Liver (tissue), 9 donors: ENCODE results near the gene ATP5MK. TPM values are rescaled to one million over a fixed set of nuclear protein-coding genes. Genes with fewer than 3 reads are reported as not detected.

Source experiments
- DNase-seq: peaks from one replicate; pipeline ENCODE4 v3.0.0-alpha.2; 2017; ENCODE audit warnings: low spot score
- H3K27ac ChIP-seq, 2 donors: one replicate each; pipeline ENCODE4 v1.7.0; 2013; ENCODE audit warnings: inconsistent platforms in 2 of 2, low read length in 2 of 2, control low read depth in 1 of 2, low read depth in 1 of 2, mild to moderate bottlenecking in 1 of 2
- H3K27me3 ChIP-seq, 4 donors: one replicate each; pipeline versions ENCODE4 v1.6.1 to v1.7.0; 2013; ENCODE audit warnings: low read length in 3 of 4, inconsistent platforms in 1 of 4, mild to moderate bottlenecking in 1 of 4, moderate library complexity in 1 of 4; ENCODE audit not compliant: control insufficient read depth in 4 of 4, insufficient read depth in 4 of 4
- H3K36me3 ChIP-seq, 4 donors: one replicate each; pipeline versions ENCODE4 v1.6.1 to v1.7.0; 2013; ENCODE audit warnings: low read length in 3 of 4, mild to moderate bottlenecking in 3 of 4, low read depth in 1 of 4, moderate library complexity in 1 of 4; ENCODE audit not compliant: control insufficient read depth in 4 of 4, insufficient read depth in 3 of 4
- H3K4me1 ChIP-seq, 4 donors: one replicate each; pipeline versions ENCODE4 v1.6.1 to v1.7.0; 2013; ENCODE audit warnings: low read length in 3 of 4, mild to moderate bottlenecking in 3 of 4, moderate library complexity in 1 of 4; ENCODE audit not compliant: control insufficient read depth in 4 of 4, insufficient read depth in 4 of 4
- H3K4me3 ChIP-seq, 3 donors: one replicate each; pipeline versions ENCODE4 v1.6.1 to v1.7.0; 2013; ENCODE audit warnings: low read length in 3 of 3, control low read depth in 1 of 3, low read depth in 1 of 3, mild to moderate bottlenecking in 1 of 3
- H3K9ac ChIP-seq, 2 donors: one replicate each; pipeline ENCODE4 v1.7.0; 2013; ENCODE audit warnings: low read length in 2 of 2, mild to moderate bottlenecking in 2 of 2, moderate library complexity in 2 of 2, control low read depth in 1 of 2, low read depth in 1 of 2
- H3K9me3 ChIP-seq, 4 donors: one replicate each; pipeline versions ENCODE4 v1.6.1 to v1.7.0; 2013; ENCODE audit warnings: low read length in 3 of 4; ENCODE audit not compliant: control insufficient read depth in 4 of 4
- EGR1 ChIP-seq, 2 donors: IDR thresholded peaks; 2 replicates each; pipeline ENCODE4 v1.6.1; 2016 to 2018; ENCODE audit warnings: antibody characterized with exemption in 2 of 2, low read depth in 2 of 2
- FOXA1 ChIP-seq: IDR thresholded peaks from 2 replicates; pipeline ENCODE4 v1.6.1; 2016; ENCODE audit warnings: antibody characterized with exemption
- FOXA2 ChIP-seq: IDR thresholded peaks from 2 replicates; pipeline ENCODE4 v1.6.1; 2016; ENCODE audit warnings: antibody characterized with exemption
- GABPA ChIP-seq, 2 donors: IDR thresholded peaks in 1 of 2; conservative IDR thresholded peaks in 1 of 2; 2 replicates each; pipeline ENCODE4 v1.6.1; 2016; ENCODE audit warnings: antibody characterized with exemption in 2 of 2, mild to moderate bottlenecking in 1 of 2, moderate library complexity in 1 of 2
- HNF4A ChIP-seq, 2 donors: conservative IDR thresholded peaks; 2 replicates each; pipeline ENCODE4 v1.6.1; 2016; ENCODE audit warnings: antibody characterized with exemption in 2 of 2, mild to moderate bottlenecking in 2 of 2
- HNF4G ChIP-seq: IDR thresholded peaks from 2 replicates; pipeline ENCODE4 v1.6.1; 2016; ENCODE audit warnings: antibody characterized with exemption
- JUND ChIP-seq, 2 donors: IDR thresholded peaks; 2 replicates each; pipeline ENCODE4 v1.6.1; 2016; ENCODE audit warnings: antibody characterized with exemption in 2 of 2
- RAD21 ChIP-seq, 2 donors: IDR thresholded peaks; 2 replicates each; pipeline ENCODE4 v1.6.1; 2016; ENCODE audit warnings: antibody characterized with exemption in 2 of 2, mild to moderate bottlenecking in 2 of 2
- RXRA ChIP-seq, 2 donors: IDR thresholded peaks; 2 replicates each; pipeline ENCODE4 v1.6.1; 2017 to 2018; ENCODE audit warnings: antibody characterized with exemption in 2 of 2, mild to moderate bottlenecking in 1 of 2
- SP1 ChIP-seq: IDR thresholded peaks from 2 replicates; pipeline ENCODE4 v1.6.1; 2018; ENCODE audit warnings: antibody characterized with exemption, mild to moderate bottlenecking
- TAF1 ChIP-seq: conservative IDR thresholded peaks from 2 replicates; pipeline ENCODE4 v1.6.1; 2016; ENCODE audit warnings: antibody characterized with exemption, mild to moderate bottlenecking
- YY1 ChIP-seq: IDR thresholded peaks from 2 replicates; pipeline ENCODE4 v1.6.1; 2016; ENCODE audit warnings: antibody characterized with exemption, mild to moderate bottlenecking
- WGBS: extraction: QIAGEN DNeasy Blood & Tissue Kit; methylation state at CpG from one replicate; pipeline ENCODE4 v1.1.7; 2013; 5-methylcytosine and 5-hydroxymethylcytosine counted together
- polyA plus RNA-seq, 2 donors: library from polyadenylated mRNA; stranded (reverse) in 1 of 2; unstranded in 1 of 2; fragments of 200-250 nt in 1 of 2; fragments of >200 nt in 1 of 2; fragmentation: Nextera tagmentation in 1 of 2; extraction: Ambion mirVana in 1 of 2; gene quantifications; one replicate each; pipeline versions ENCODE4 v1.2.1 to v1.2.3, GENCODE V29; 2013 to 2015
- total RNA-seq, 2 donors: library from RNA; depleted of rRNA; stranded (reverse); fragments of >200 nt; gene quantifications; one replicate each; pipeline ENCODE4 v1.2.3, GENCODE V29; 2014
- TF ChIP-seq, protein P1 (sequence below): IDR thresholded peaks from 2 replicates; pipeline ENCODE4 v1.6.1; 2016; ENCODE audit warnings: antibody characterized with exemption, mild to moderate bottlenecking
- TF ChIP-seq, protein P2 (sequence below): IDR thresholded peaks from 2 replicates; pipeline ENCODE4 v1.6.1; 2016; ENCODE audit warnings: antibody characterized with exemption
- TF ChIP-seq, protein P3 (sequence below): IDR thresholded peaks from 2 replicates; pipeline ENCODE4 v1.6.1; 2016; ENCODE audit warnings: antibody characterized with exemption
- TF ChIP-seq, protein P4 (sequence below): fragments of 150-350 bp; IDR thresholded peaks from 2 replicates; pipeline ENCODE4 v1.5.1; 2017; ENCODE audit warnings: improper control_type of control experiment, low read depth, low read length; ENCODE audit not compliant: missing input control
- TF ChIP-seq, protein P5 (sequence below): IDR thresholded peaks from 2 replicates; pipeline ENCODE4 v1.6.1; 2016; ENCODE audit warnings: antibody characterized with exemption
- donor health status: healthy.
- donor health status: healthy.
- donor health status: healthy.
- donor health status: healthy.
- donor health status: healthy.

The ATP5MK gene
- total and polyA plus RNA-seq, 4 donors, result 74.7 to 632 (median 248) TPM

DNA sequence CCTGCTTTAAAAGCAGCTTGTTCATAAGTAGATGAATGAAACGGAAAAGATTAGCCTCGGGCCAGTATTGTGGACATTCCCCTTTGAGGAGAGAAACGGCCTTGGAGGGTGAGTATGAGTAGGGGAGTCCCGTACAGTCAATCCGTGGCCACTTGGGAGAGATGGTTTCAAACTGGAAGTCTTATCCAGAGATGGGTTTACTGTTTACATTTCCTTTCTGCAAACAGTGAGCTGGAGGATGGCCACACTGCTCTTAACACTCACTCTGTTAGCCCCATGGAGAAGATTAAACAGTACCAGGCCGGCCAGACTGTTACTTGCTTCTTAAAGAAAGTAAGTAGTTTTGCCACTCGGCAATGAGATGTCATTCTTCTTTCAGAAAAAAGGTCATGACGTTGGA lies 35.6 kb upstream of the ATP5MK start:
- WGBS, result 72% methylated on average over 8 of the region's 8 CpGs
- Histone ChIP-seq H3K27me3 (no peaks in the 10 kb centered on the region), H3K9ac (no peak overlapping the region), H3K4me3 (no peak overlapping the region), H3K27ac (no peak overlapping the region), H3K9me3 (no peaks in the 10 kb centered on the region), H3K4me1 (peaks cover 0 to 4% (median 0%) of the 10 kb centered on the region in 4 donors), H3K36me3 (peaks cover 6 to 63% (median 32%) of the 10 kb centered on the region in 4 donors)
- no peak for DNase-seq
- no peak for TF ChIP-seq EGR1 (IDR thresholded peaks at IDR 0.05; ENCODE audit: low read depth in 2 of 2)
- TF ChIP-seq, protein P1, sequence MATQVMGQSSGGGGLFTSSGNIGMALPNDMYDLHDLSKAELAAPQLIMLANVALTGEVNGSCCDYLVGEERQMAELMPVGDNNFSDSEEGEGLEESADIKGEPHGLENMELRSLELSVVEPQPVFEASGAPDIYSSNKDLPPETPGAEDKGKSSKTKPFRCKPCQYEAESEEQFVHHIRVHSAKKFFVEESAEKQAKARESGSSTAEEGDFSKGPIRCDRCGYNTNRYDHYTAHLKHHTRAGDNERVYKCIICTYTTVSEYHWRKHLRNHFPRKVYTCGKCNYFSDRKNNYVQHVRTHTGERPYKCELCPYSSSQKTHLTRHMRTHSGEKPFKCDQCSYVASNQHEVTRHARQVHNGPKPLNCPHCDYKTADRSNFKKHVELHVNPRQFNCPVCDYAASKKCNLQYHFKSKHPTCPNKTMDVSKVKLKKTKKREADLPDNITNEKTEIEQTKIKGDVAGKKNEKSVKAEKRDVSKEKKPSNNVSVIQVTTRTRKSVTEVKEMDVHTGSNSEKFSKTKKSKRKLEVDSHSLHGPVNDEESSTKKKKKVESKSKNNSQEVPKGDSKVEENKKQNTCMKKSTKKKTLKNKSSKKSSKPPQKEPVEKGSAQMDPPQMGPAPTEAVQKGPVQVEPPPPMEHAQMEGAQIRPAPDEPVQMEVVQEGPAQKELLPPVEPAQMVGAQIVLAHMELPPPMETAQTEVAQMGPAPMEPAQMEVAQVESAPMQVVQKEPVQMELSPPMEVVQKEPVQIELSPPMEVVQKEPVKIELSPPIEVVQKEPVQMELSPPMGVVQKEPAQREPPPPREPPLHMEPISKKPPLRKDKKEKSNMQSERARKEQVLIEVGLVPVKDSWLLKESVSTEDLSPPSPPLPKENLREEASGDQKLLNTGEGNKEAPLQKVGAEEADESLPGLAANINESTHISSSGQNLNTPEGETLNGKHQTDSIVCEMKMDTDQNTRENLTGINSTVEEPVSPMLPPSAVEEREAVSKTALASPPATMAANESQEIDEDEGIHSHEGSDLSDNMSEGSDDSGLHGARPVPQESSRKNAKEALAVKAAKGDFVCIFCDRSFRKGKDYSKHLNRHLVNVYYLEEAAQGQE, result no peak
- no peak for TF ChIP-seq RXRA (IDR thresholded peaks at IDR 0.05)

DNA sequence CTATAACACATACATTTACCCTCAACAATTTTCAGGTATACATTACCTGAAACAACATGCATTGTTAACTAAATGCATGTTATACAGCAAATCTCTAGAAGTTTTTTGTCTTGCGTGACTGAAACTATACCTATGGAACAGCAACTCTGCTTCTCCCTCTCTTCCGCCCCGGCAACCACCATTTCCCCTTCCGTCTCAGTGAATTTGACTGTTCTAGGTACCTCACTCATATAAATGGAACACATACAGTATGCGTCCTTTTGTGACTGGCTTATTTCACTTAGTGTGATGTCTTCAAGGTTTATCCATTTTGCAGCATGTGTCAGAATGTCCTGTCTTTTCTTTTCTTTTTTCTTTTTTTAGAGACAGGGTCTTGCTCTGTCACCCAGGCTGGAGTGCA lies 33.4 kb upstream of the ATP5MK start:
- H3K4me1 ChIP-seq, result peaks cover 0 to 4% (median 0%) of the 10 kb centered on the region in 4 donors
- H3K27me3 ChIP-seq, result no peaks in the 10 kb centered on the region
- H3K4me3 ChIP-seq, result no peak overlapping the region
- H3K9ac ChIP-seq, result no peak overlapping the region
- no peak for DNase-seq
- H3K9me3 ChIP-seq, result no peaks in the 10 kb centered on the region
- peaks cover 7 to 62% (median 31%) of the 10 kb centered on the region in 4 donors for H3K36me3 ChIP-seq
- no peak overlapping the region for H3K27ac ChIP-seq
- TF ChIP-seq HNF4G (no peak), RXRA (IDR thresholded peaks at IDR 0.05) (no peak), HNF4A (conservative IDR thresholded peaks at IDR 0.05) (no peak), JUND (IDR thresholded peaks at IDR 0.05) (no peak), SP1 (no peak), GABPA (IDR thresholded peaks at IDR 0.05 in 1 of 2, conservative IDR thresholded peaks at IDR 0.05 in 1 of 2) (no peak), YY1 (no peak), RAD21 (IDR thresholded peaks at IDR 0.05) (no peak), FOXA1 (no peak), EGR1 (IDR thresholded peaks at IDR 0.05; ENCODE audit: low read depth in 2 of 2) (no peak), TAF1 (no peak), FOXA2 (no peak)
- TF ChIP-seq, protein P2, sequence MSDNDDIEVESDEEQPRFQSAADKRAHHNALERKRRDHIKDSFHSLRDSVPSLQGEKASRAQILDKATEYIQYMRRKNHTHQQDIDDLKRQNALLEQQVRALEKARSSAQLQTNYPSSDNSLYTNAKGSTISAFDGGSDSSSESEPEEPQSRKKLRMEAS, result no peak
- TF ChIP-seq, protein P1, result no peak
- TF ChIP-seq, protein P3, sequence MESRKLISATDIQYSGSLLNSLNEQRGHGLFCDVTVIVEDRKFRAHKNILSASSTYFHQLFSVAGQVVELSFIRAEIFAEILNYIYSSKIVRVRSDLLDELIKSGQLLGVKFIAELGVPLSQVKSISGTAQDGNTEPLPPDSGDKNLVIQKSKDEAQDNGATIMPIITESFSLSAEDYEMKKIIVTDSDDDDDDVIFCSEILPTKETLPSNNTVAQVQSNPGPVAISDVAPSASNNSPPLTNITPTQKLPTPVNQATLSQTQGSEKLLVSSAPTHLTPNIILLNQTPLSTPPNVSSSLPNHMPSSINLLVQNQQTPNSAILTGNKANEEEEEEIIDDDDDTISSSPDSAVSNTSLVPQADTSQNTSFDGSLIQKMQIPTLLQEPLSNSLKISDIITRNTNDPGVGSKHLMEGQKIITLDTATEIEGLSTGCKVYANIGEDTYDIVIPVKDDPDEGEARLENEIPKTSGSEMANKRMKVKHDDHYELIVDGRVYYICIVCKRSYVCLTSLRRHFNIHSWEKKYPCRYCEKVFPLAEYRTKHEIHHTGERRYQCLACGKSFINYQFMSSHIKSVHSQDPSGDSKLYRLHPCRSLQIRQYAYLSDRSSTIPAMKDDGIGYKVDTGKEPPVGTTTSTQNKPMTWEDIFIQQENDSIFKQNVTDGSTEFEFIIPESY, result no peak
- TF ChIP-seq, protein P4, sequence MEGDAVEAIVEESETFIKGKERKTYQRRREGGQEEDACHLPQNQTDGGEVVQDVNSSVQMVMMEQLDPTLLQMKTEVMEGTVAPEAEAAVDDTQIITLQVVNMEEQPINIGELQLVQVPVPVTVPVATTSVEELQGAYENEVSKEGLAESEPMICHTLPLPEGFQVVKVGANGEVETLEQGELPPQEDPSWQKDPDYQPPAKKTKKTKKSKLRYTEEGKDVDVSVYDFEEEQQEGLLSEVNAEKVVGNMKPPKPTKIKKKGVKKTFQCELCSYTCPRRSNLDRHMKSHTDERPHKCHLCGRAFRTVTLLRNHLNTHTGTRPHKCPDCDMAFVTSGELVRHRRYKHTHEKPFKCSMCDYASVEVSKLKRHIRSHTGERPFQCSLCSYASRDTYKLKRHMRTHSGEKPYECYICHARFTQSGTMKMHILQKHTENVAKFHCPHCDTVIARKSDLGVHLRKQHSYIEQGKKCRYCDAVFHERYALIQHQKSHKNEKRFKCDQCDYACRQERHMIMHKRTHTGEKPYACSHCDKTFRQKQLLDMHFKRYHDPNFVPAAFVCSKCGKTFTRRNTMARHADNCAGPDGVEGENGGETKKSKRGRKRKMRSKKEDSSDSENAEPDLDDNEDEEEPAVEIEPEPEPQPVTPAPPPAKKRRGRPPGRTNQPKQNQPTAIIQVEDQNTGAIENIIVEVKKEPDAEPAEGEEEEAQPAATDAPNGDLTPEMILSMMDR, result no peak
- TF ChIP-seq, protein P5, sequence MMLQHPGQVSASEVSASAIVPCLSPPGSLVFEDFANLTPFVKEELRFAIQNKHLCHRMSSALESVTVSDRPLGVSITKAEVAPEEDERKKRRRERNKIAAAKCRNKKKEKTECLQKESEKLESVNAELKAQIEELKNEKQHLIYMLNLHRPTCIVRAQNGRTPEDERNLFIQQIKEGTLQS, result no peak
- WGBS, result 93% methylated on average over 5 of the region's 5 CpGs
